Lung (tissue), 12 donors: ENCODE measurements around the gene LPAR3. TPM values are rescaled to one million over a fixed set of nuclear protein-coding genes. Genes with fewer than 3 reads are reported as not detected.

ENCODE experiments used
- ATAC-seq: fragments of 200-7000 bp; cut with Tn5 transposase; one replicate; pipeline ENCODE4 v1.9.1; 2020; ENCODE audit warnings: moderate number of reproducible peaks; ENCODE audit not compliant: insufficient read depth, low FRiP score
- DNase-seq, 3 donors: peaks; one replicate each; pipeline ENCODE4 v3.0.0-alpha.2; 2013 to 2017
- H3K27ac ChIP-seq, 2 donors: one replicate each; pipeline ENCODE4 v1.5.1; 2013; ENCODE audit warnings: mild to moderate bottlenecking in 2 of 2, moderate library complexity in 2 of 2, control low read depth in 1 of 2, inconsistent platforms in 1 of 2, low read depth in 1 of 2, low read length in 1 of 2
- H3K27me3 ChIP-seq, 3 donors: one replicate each; pipeline ENCODE4 v1.5.1; 2013; ENCODE audit warnings: low read length in 2 of 3; ENCODE audit not compliant: control insufficient read depth in 3 of 3, insufficient read depth in 3 of 3
- H3K36me3 ChIP-seq, 4 donors: one replicate each; pipeline ENCODE4 v1.5.1; 2013; ENCODE audit warnings: low read length in 4 of 4, mild to moderate bottlenecking in 1 of 4, moderate library complexity in 1 of 4; ENCODE audit not compliant: control insufficient read depth in 4 of 4, insufficient read depth in 4 of 4
- H3K4me1 ChIP-seq, 5 donors: one replicate each; pipeline ENCODE4 v1.5.1; 2013; ENCODE audit warnings: low read length in 5 of 5, mild to moderate bottlenecking in 2 of 5, moderate library complexity in 1 of 5; ENCODE audit not compliant: control insufficient read depth in 5 of 5, insufficient read depth in 5 of 5
- H3K4me3 ChIP-seq: one replicate; pipeline ENCODE4 v1.5.1; 2013; ENCODE audit warnings: mild to moderate bottlenecking, control low read depth, moderate library complexity
- H3K9ac ChIP-seq, 2 donors: one replicate each; pipeline ENCODE4 v1.5.1; 2013; ENCODE audit warnings: low read length in 2 of 2, control low read depth in 1 of 2; ENCODE audit not compliant: insufficient read depth in 1 of 2
- H3K9me3 ChIP-seq, 4 donors: one replicate each; pipeline ENCODE4 v1.5.1; 2013; ENCODE audit warnings: low read length in 3 of 4, mild to moderate bottlenecking in 1 of 4, moderate library complexity in 1 of 4; ENCODE audit not compliant: control insufficient read depth in 4 of 4, insufficient read depth in 3 of 4
- CTCF ChIP-seq: IDR thresholded peaks from 2 replicates; pipeline ENCODE4 v1.5.1; 2012; ENCODE audit warnings: mild to moderate bottlenecking; ENCODE audit errors: control extremely low read depth, extremely low read depth
- WGBS, 2 donors: extraction: QIAGEN DNeasy Blood & Tissue Kit; methylation state at CpG; one replicate each; pipeline ENCODE4 v1.1.7; 2013; 5-methylcytosine and 5-hydroxymethylcytosine counted together
- polyA plus RNA-seq, 2 donors: library from polyadenylated mRNA; stranded (reverse); fragments of 200-250 nt; gene quantifications; one replicate each; pipeline ENCODE4 v1.2.1, GENCODE V29; 2013
- total RNA-seq, 2 donors: library from RNA; depleted of rRNA in 1 of 2; stranded (reverse); fragments of >200 nt in 1 of 2; gene quantifications; one replicate each; pipeline ENCODE4 v1.2.1, GENCODE V29; 2014 to 2021
- donor health status: control.
- donor health status: control.
- donor health status: Bipolar disorder and iron deficiency.
- donor health status: healthy.
- donor health status: DM: yes; HTN: yes; CAD: no.

LPAR3 gene
- total and polyA plus RNA-seq, 4 donors: 0.98 to 8.3 (median 5.3) TPM

GRCh38 chr1:84884671-84885389 lies 8.2 kb downstream of the LPAR3 start:
- DNase-seq: peak; percentile 26 to 61 (median 36)
- no peak for ATAC-seq
- Histone ChIP-seq H3K9me3 (peaks cover 0 to 3% (median 1%) of the 10 kb centered on the region in 4 donors), H3K27me3 (no peaks in the 10 kb centered on the region), H3K27ac (no peak overlapping the region), H3K36me3 (no peaks in the 10 kb centered on the region), H3K9ac (no peak overlapping the region), H3K4me1 (peaks cover 0 to 14% (median 2%) of the 10 kb centered on the region in 5 donors), H3K4me3 (no peak overlapping the region)
- WGBS, 2 donors: 60 to 78% methylated on average over 7 of the region's 7 CpGs
- TF ChIP-seq CTCF: no peak

GRCh38 chr1:84883286-84883685 lies 9.7 kb downstream of the LPAR3 start:
- no peaks in the 10 kb centered on the region for H3K27me3 ChIP-seq
- H3K9me3 ChIP-seq: peaks cover 0 to 3% (median 0%) of the 10 kb centered on the region in 4 donors
- DNase-seq (peak in 1 of 3 donors; percentile 49), ATAC-seq (no peak)
- H3K27ac ChIP-seq: no peak overlapping the region
- H3K9ac ChIP-seq: no peak overlapping the region
- no peak for TF ChIP-seq CTCF
- no peak overlapping the region for H3K4me3 ChIP-seq
- H3K36me3 ChIP-seq: no peaks in the 10 kb centered on the region
- peaks cover 0 to 14% (median 2%) of the 10 kb centered on the region in 5 donors for H3K4me1 ChIP-seq

- TF ChIP-seq CTCF: no peak
- no peak overlapping the region for H3K4me3 ChIP-seq
- H3K27me3 ChIP-seq: no peaks in the 10 kb centered on the region
- H3K9me3 ChIP-seq: peaks cover 0 to 3% (median under 1%) of the 10 kb centered on the region in 4 donors
- no peaks in the 10 kb centered on the region for H3K36me3 ChIP-seq
- ATAC-seq: no peak
- H3K4me1 ChIP-seq: peaks cover 0 to 17% (median 3%) of the 10 kb centered on the region in 5 donors
- 88 to 92% methylated on average over 4 of the region's 4 CpGs for WGBS, 2 donors
- no peak overlapping the region for H3K9ac ChIP-seq
- H3K27ac ChIP-seq: no peak overlapping the region
- DNase-seq: no peak
Observed at GRCh38 chr1:84877592-84877991, 15.4 kb downstream of the LPAR3 start.
